ENCODE data around the gene RIMKLB. TPM values are rescaled to one million over a fixed set of nuclear protein-coding genes. Genes with fewer than 3 reads are reported as not detected.

The RIMKLB gene, protein sequence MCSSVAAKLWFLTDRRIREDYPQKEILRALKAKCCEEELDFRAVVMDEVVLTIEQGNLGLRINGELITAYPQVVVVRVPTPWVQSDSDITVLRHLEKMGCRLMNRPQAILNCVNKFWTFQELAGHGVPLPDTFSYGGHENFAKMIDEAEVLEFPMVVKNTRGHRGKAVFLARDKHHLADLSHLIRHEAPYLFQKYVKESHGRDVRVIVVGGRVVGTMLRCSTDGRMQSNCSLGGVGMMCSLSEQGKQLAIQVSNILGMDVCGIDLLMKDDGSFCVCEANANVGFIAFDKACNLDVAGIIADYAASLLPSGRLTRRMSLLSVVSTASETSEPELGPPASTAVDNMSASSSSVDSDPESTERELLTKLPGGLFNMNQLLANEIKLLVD
- 58.7 and 62.2 TPM in 2 replicates for total RNA-seq (2014; rRNA removed; shearing (Covaris generic))

DNA sequence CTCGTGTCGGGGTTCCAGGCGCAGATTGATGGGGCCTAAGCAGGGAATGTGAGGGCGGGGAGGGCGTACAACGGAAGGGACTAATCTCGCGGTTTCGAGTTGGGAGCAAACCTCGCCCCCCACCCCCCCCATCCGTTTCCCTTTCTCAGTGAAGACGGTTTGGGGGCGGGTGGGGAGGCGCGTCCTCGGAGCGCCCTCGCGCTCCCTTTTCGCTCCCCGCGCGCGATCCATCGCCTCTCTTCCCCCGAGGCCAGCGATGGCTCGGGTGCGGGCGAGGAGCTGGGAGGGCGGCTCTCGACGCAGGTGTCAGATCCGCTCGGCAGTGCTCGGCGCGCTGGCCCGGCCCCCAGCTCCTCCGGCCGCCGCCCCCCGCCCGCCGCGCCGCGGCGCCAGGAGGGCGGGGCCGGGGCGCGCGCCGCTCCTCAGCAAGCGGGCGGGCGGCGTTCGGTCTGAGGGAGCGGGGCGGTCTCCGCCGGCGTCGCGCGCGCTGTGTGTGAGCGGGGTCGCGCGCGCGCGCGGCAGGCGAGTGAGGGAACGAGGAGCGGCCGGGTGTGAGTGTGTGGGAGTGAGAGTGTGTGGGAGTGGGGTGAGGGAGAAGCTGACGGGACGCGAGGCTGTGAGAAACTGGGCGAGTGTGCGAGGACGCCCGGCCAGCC is at the start of gene RIMKLB:
TSS of gene RIMKLB (plus strand) at position 516 of the 656 bp plus-strand sequence. CDS start 15,876 bp downstream, outside the sequence.

DNA sequence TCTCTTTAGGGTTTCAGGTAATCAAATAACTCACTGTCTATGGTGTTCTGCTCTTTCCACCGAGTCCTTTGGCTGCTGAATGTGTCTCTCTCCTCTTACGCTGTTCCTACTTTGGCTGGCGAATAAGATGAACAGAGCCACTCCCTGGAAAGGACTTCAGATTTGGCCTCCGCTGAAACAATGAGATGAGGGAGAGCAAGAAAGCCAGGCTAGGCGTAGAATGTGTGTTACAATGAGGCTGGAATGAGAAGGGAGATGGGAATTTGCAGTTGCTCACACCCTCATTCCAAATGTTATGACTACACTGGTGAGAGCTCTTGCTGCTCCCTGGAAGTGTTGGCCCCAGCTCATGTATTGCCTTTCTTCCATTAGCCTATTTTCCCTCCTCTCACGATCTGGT is 35.2 kb upstream of the RIMKLB start, which contains the start of gene MFAP5:
TSS of gene MFAP5 (minus strand) at position 234 of the 400 bp plus-strand sequence. CDS start 722 bp downstream, outside the sequence.

DNA sequence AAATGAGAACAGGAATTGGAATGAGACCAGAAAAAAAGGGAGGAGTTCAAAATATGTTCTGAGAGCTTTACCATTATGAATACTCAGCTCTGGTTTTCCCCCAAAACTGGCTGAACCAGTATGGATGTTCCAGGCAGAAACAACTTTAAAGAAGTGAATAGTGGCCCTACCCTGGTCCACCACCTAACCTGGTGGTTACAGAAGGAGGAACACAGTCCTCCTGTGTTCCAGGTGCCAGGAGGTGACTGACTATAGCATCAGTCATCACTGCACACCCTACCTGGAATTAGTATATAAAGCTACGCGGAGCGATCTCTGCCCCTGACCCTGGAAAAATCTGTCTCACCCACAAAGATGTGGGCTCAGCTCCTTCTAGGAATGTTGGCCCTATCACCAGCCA is 124.5 kb downstream of the RIMKLB start, which contains the start of gene A2ML1:
TSS of gene A2ML1 (plus strand) at position 324 of the 400 bp plus-strand sequence. CDS start at position 355, 31 bp downstream.

Other genes starting within 250 kb of the RIMKLB start
- gene CLEC6A, start 242.0 kb upstream of the RIMKLB start, total RNA-seq (2014; rRNA removed; shearing (Covaris generic)) = not detected in 2 replicates
- not detected in 2 replicates for gene CLEC4D, start 184.5 kb upstream of the RIMKLB start, total RNA-seq (2014; rRNA removed; shearing (Covaris generic))
- not detected in 2 replicates for gene CLEC4E, start 157.1 kb upstream of the RIMKLB start, total RNA-seq (2014; rRNA removed; shearing (Covaris generic))
- gene AICDA, start 85.1 kb upstream of the RIMKLB start, total RNA-seq (2014; rRNA removed; shearing (Covaris generic)) = not detected in 2 replicates
- gene MFAP5, start 35.2 kb upstream of the RIMKLB start, total RNA-seq (2014; rRNA removed; shearing (Covaris generic)) = not detected in 2 replicates
- not detected in 2 replicates for gene A2ML1, start 124.6 kb downstream of the RIMKLB start, total RNA-seq (2014; rRNA removed; shearing (Covaris generic))
- 30.2 and 33.0 TPM in 2 replicates for gene PHC1, start 216.5 kb downstream of the RIMKLB start, total RNA-seq (2014; rRNA removed; shearing (Covaris generic))

Measured in A375 (cell line).